ENCODE measurements around the gene NAP1L1.

DNA sequence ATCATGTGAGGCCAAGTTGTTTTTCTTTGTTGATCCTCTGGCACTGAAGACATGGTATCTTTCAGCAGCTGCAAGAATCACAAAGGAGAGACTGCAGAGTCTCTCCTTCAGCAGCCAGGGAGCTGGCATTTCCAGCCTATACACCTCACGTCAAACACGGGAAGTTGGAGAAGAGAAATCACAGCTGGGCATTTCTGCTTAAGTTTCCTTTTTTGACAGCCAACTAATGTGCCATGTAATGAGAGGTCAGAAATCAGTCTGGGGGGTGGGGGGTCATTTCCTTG is 81.2 kb downstream of the NAP1L1 start:
- TF ChIP-seq, protein P1, sequence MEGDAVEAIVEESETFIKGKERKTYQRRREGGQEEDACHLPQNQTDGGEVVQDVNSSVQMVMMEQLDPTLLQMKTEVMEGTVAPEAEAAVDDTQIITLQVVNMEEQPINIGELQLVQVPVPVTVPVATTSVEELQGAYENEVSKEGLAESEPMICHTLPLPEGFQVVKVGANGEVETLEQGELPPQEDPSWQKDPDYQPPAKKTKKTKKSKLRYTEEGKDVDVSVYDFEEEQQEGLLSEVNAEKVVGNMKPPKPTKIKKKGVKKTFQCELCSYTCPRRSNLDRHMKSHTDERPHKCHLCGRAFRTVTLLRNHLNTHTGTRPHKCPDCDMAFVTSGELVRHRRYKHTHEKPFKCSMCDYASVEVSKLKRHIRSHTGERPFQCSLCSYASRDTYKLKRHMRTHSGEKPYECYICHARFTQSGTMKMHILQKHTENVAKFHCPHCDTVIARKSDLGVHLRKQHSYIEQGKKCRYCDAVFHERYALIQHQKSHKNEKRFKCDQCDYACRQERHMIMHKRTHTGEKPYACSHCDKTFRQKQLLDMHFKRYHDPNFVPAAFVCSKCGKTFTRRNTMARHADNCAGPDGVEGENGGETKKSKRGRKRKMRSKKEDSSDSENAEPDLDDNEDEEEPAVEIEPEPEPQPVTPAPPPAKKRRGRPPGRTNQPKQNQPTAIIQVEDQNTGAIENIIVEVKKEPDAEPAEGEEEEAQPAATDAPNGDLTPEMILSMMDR (IDR thresholded peaks at IDR 0.05), result no peak
- TF ChIP-seq POLR2A (IDR thresholded peaks at IDR 0.05), result no peak

Data from Peyer's patch (tissue), 4 donors.